Mesendoderm (in vitro differentiated cells): ENCODE measurements around the gene CYP2C9.

Experiments used
- DNase-seq: peaks from one replicate; pipeline ENCODE4 v3.0.0; 2013
- H2AK5ac ChIP-seq: 2 replicates; pipeline ENCODE4 v1.6.1; 2013; ENCODE audit warnings: low read length, inconsistent platforms
- H2BK120ac ChIP-seq: 2 replicates; pipeline ENCODE4 v1.6.1; 2013; ENCODE audit warnings: low read depth, mild to moderate bottlenecking, low read length, moderate library complexity, mixed read lengths
- H2BK15ac ChIP-seq: replicated peaks from 2 replicates; pipeline ENCODE4 v1.6.1; 2013; ENCODE audit warnings: low read depth, mild to moderate bottlenecking, moderate library complexity
- H2BK5ac ChIP-seq: 2 replicates; pipeline ENCODE4 v1.6.1; 2013; ENCODE audit warnings: low read length, inconsistent platforms
- H3K18ac ChIP-seq: 2 replicates; pipeline ENCODE4 v1.6.1; 2013; ENCODE audit warnings: mild to moderate bottlenecking, low read length, mixed read lengths
- H3K23ac ChIP-seq: one replicate; pipeline ENCODE4 v1.6.1; 2013; ENCODE audit warnings: low read length
- H3K27ac ChIP-seq: 2 replicates; pipeline ENCODE4 v1.5.1; 2013; ENCODE audit warnings: low read depth, mild to moderate bottlenecking, inconsistent platforms, low read length, moderate library complexity
- H3K27me3 ChIP-seq: 2 replicates; pipeline ENCODE4 v1.6.1; 2013; ENCODE audit warnings: low read length, control low read depth, mild to moderate bottlenecking, inconsistent platforms; ENCODE audit not compliant: insufficient read depth, poor library complexity
- H3K36me3 ChIP-seq: 2 replicates; pipeline ENCODE4 v1.6.1; 2013; ENCODE audit warnings: low read length, inconsistent platforms; ENCODE audit not compliant: control insufficient read depth, insufficient read depth
- H3K4ac ChIP-seq: one replicate; pipeline ENCODE4 v1.6.1; 2013; ENCODE audit warnings: low read depth, mild to moderate bottlenecking, low read length, moderate library complexity
- H3K4me1 ChIP-seq: 2 replicates; pipeline ENCODE4 v1.6.1; 2013; ENCODE audit warnings: low read depth, low read length, inconsistent platforms; ENCODE audit not compliant: control insufficient read depth
- H3K4me2 ChIP-seq: 2 replicates; pipeline ENCODE4 v1.6.1; 2013; ENCODE audit warnings: low read length
- H3K4me3 ChIP-seq: 2 replicates; pipeline ENCODE4 v1.5.1; 2013; ENCODE audit warnings: mild to moderate bottlenecking, low read length
- H3K56ac ChIP-seq: one replicate; pipeline ENCODE4 v1.6.1; 2013; ENCODE audit warnings: low read length
- H3K79me1 ChIP-seq: 2 replicates; pipeline ENCODE4 v1.6.1; 2013; ENCODE audit warnings: low read length, inconsistent platforms
- H3K79me2 ChIP-seq: 2 replicates; pipeline ENCODE4 v1.6.1; 2013; ENCODE audit warnings: mild to moderate bottlenecking, low read length; ENCODE audit not compliant: control insufficient read depth, insufficient read depth
- H3K9ac ChIP-seq: 2 replicates; pipeline ENCODE4 v1.6.1; 2013; ENCODE audit warnings: low read length, inconsistent platforms
- H4K5ac ChIP-seq: one replicate; pipeline ENCODE4 v1.6.1; 2013; ENCODE audit warnings: low read length
- H4K8ac ChIP-seq: one replicate; pipeline ENCODE4 v1.6.1; 2013; ENCODE audit warnings: low read depth, mild to moderate bottlenecking, control low read depth, low read length, moderate library complexity
- WGBS: extraction: QIAGEN DNeasy Blood & Tissue Kit; methylation state at CpG from one replicate; pipeline ENCODE4 v1.1.7; 2013; ENCODE audit warnings: low lambda C conversion rate, missing lambda C conversion rate; ENCODE audit not compliant: insufficient coverage; ENCODE audit errors: extremely low coverage; 5-methylcytosine and 5-hydroxymethylcytosine counted together

The CYP2C9 gene

DNA sequence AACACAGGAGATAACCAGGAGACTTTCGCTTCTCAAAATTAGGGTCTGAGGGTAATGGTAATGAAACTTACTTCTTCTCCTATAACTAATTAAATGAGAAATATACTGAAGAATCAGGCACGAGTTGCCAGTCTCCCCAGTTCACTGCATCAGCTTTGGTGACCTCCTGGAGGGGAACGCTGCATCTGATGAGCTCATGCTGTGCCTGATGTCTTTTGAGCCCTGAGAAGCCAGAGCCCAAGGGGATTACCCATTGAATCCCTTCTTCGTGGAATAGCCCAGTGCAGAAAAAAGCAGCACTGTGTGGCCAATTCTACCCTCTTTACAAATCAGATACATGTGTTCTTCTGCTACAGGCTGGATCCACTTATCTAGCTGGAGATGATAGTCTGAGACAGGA is 45.1 kb downstream of the CYP2C9 start:
- WGBS = no CpG with 5 or more reads among the region's 4 CpGs

DNA sequence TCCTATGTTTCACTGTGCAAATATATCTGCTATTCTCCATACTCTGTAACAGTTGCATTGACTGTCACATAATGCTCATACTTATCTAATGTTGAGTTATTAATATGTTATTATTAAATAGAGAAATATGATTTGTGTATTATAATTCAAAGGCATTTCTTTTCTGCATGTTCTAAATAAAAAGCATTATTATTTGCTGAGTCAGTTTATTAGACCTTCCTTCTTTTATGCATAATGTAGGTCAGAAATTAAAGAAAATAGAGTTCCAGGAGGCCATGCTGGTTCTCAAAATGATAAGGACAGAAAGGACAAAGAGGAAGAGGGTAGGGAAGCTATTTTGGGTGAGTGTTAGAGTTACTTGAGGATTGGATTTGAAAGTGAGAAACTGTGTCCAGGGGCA is 50.7 kb downstream of the CYP2C9 start:
- Histone ChIP-seq H3K9ac (no peak overlapping the region), H3K18ac (no peak overlapping the region), H3K27me3 (no peaks in the 10 kb centered on the region), H3K4me1 (no peaks in the 10 kb centered on the region), H3K4ac (no peak overlapping the region), H2BK15ac (no peak overlapping the region), H3K4me3 (no peak overlapping the region), H3K27ac (no peak overlapping the region), H3K56ac (no peak overlapping the region), H2BK5ac (no peak overlapping the region), H4K8ac (no peak overlapping the region), H3K79me2 (no peaks in the 10 kb centered on the region), H3K36me3 (no peaks in the 10 kb centered on the region), H4K5ac (no peak overlapping the region), H3K23ac (no peak overlapping the region), H3K4me2 (no peak overlapping the region), H3K79me1 (no peaks in the 10 kb centered on the region), H2BK120ac (no peak overlapping the region), H2AK5ac (no peak overlapping the region)
- DNase-seq = no peak

More for the DNA sequence above, 45.1 kb downstream of the CYP2C9 start:
- no peak overlapping the region for H3K4me3 ChIP-seq
- no peak overlapping the region for H3K23ac ChIP-seq
- H4K5ac ChIP-seq = no peak overlapping the region
- H3K27me3 ChIP-seq = no peaks in the 10 kb centered on the region
- DNase-seq = no peak
- no peak overlapping the region for H2BK120ac ChIP-seq
- H3K79me2 ChIP-seq = no peaks in the 10 kb centered on the region
- no peaks in the 10 kb centered on the region for H3K4me1 ChIP-seq
- H3K36me3 ChIP-seq = no peaks in the 10 kb centered on the region
- H3K9ac ChIP-seq = no peak overlapping the region
- no peak overlapping the region for H3K56ac ChIP-seq
- H3K18ac ChIP-seq = no peak overlapping the region
- no peak overlapping the region for H3K4me2 ChIP-seq
- no peak overlapping the region for H2AK5ac ChIP-seq
- H4K8ac ChIP-seq = no peak overlapping the region
- H3K4ac ChIP-seq = no peak overlapping the region
- H2BK5ac ChIP-seq = no peak overlapping the region
- no peak overlapping the region for H3K27ac ChIP-seq
- H2BK15ac ChIP-seq = no peak overlapping the region
- no peaks in the 10 kb centered on the region for H3K79me1 ChIP-seq

DNA sequence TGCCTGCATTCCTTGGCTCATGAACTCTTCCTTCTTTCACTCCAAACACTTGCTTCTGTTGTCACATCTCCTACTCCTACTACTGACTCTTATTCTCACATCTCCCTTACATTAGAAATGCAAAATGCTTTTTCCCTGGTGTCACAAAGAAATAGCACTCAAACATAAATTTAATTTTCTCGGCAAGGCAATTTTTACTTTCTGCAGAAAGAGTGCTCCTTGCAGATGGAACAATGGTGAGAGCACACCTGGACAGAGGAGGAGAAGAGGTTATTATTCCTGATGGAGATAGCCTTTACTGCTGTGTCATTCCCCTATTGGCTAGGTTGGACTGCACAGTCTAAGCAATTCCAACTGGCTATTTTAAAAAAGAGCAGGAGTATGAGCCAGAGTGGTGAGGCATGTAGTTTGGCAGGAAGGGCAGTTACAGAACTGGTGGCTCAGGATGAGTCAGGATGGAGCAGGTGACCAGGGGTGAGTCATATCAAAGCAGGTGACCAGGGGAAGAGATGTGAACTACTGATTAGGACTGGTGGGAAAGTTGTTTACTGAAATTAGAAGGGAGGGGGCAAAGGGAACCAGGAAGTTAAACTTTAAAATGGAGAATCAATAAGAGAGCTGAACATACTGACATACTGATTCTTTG is 52.9 kb downstream of the CYP2C9 start:
- no peaks in the 10 kb centered on the region for H3K36me3 ChIP-seq
- peak; percentile 28 for DNase-seq
- no peak overlapping the region for H2BK120ac ChIP-seq
- no peak overlapping the region for H3K56ac ChIP-seq
- WGBS = no CpG with 5 or more reads among the region's 1 CpG
- no peak overlapping the region for H3K27ac ChIP-seq
- H3K79me1 ChIP-seq = no peaks in the 10 kb centered on the region
- no peaks in the 10 kb centered on the region for H3K4me1 ChIP-seq
- no peak overlapping the region for H2BK15ac ChIP-seq
- no peak overlapping the region for H3K4me3 ChIP-seq
- no peak overlapping the region for H3K23ac ChIP-seq
- no peak overlapping the region for H2AK5ac ChIP-seq
- H4K5ac ChIP-seq = no peak overlapping the region
- no peak overlapping the region for H3K4ac ChIP-seq
- no peak overlapping the region for H3K18ac ChIP-seq
- H3K79me2 ChIP-seq = no peaks in the 10 kb centered on the region
- H4K8ac ChIP-seq = no peak overlapping the region
- H2BK5ac ChIP-seq = no peak overlapping the region
- no peaks in the 10 kb centered on the region for H3K27me3 ChIP-seq
- H3K4me2 ChIP-seq = no peak overlapping the region
- no peak overlapping the region for H3K9ac ChIP-seq

DNA sequence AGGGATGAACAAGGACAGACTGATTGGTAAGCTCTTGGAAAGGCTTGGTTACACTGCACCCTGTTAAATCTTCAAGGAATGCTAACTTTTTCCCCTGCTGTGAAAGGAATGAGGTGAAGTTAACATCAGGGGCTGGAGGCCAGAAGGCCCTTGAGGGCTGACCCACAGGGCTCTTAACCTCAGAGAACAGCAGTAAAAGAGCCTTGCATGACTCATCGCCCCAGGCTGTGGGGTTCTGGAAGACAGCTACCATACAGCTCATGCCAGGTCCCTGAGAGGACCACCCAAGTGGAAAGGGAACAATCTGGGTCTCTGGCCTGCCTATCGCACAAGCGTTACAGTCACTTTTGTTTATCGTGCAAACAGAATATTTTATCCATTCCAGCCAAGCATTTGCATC is 54.4 kb downstream of the CYP2C9 start:
- Histone ChIP-seq H3K27me3 (no peaks in the 10 kb centered on the region), H3K4me1 (no peaks in the 10 kb centered on the region), H2BK120ac (no peak overlapping the region), H2AK5ac (no peak overlapping the region), H3K56ac (no peak overlapping the region), H3K36me3 (no peaks in the 10 kb centered on the region), H3K79me2 (no peaks in the 10 kb centered on the region), H3K23ac (no peak overlapping the region), H3K4me2 (no peak overlapping the region), H3K4me3 (no peak overlapping the region), H3K27ac (no peak overlapping the region), H4K8ac (no peak overlapping the region), H2BK15ac (no peak overlapping the region), H3K79me1 (no peaks in the 10 kb centered on the region), H3K9ac (no peak overlapping the region), H2BK5ac (no peak overlapping the region), H4K5ac (no peak overlapping the region), H3K18ac (no peak overlapping the region), H3K4ac (no peak overlapping the region)
- no CpG with 5 or more reads among the region's 4 CpGs for WGBS
- peak; percentile 78 for DNase-seq

DNA sequence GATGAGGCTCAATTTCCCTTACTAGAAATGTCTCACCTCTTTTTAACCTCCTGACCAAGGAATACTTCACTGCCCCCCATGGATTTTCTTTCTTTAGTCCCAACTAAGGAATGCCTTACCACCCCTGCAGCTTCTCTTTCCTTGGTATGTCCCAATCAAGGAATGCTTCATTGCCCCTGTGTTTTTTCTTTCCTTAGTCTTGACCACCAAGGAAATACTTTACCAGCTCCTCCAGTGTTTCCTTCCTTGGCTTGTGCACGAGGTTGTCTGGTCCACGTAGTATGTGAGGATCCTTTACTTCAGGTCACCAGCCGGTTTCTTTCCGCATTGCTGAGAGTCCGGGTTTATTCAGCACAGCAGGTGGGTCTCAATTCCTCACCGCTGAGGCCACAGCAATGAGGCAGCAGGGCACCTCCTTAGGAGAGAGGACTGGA is 59.3 kb downstream of the CYP2C9 start:
- Histone ChIP-seq H3K79me2 (no peaks in the 10 kb centered on the region), H4K8ac (no peak overlapping the region), H3K56ac (no peak overlapping the region), H2BK15ac (no peak overlapping the region), H3K4me2 (no peak overlapping the region), H2BK5ac (no peak overlapping the region), H3K23ac (no peak overlapping the region), H2BK120ac (no peak overlapping the region), H3K18ac (no peak overlapping the region), H3K79me1 (no peaks in the 10 kb centered on the region), H3K4ac (no peak overlapping the region), H3K27me3 (no peaks in the 10 kb centered on the region), H3K9ac (no peak overlapping the region), H3K27ac (no peak overlapping the region), H2AK5ac (no peak overlapping the region), H3K4me1 (no peaks in the 10 kb centered on the region), H3K36me3 (no peaks in the 10 kb centered on the region), H4K5ac (no peak overlapping the region), H3K4me3 (no peak overlapping the region)
- no CpG with 5 or more reads among the region's 6 CpGs for WGBS
- DNase-seq = peak; percentile 81

DNA sequence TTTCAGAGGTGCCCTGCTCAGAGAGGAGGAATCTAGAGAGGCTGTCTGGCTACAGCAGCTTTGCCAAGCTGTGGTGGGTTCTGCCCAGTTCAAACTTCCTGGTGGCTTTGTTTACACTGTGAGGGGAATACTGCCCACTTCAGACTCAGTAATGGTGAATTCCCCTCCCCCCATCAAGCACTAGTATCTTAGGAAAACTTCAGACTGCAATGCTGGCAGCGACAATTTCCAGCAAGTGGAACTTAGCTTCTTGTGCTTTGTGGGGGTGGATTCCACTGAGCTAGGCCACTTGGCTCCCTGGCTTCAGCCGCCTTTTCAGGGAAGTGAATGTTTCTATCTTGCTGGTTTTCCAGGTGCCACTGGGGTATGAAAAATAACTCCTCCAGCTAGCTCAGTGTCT is 88.0 kb downstream of the CYP2C9 start:
- no peaks in the 10 kb centered on the region for H3K79me2 ChIP-seq
- no peak overlapping the region for H3K27ac ChIP-seq
- no peak overlapping the region for H2BK120ac ChIP-seq
- H3K4me3 ChIP-seq = no peak overlapping the region
- no peak overlapping the region for H3K56ac ChIP-seq
- no peaks in the 10 kb centered on the region for H3K27me3 ChIP-seq
- H2AK5ac ChIP-seq = no peak overlapping the region
- no peak overlapping the region for H3K18ac ChIP-seq
- H3K4ac ChIP-seq = no peak overlapping the region
- no peak overlapping the region for H3K23ac ChIP-seq
- H2BK15ac ChIP-seq = no peak overlapping the region
- H3K9ac ChIP-seq = no peak overlapping the region
- H3K36me3 ChIP-seq = no peaks in the 10 kb centered on the region
- WGBS = no CpG with 5 or more reads among the region's 2 CpGs
- no peaks in the 10 kb centered on the region for H3K4me1 ChIP-seq
- DNase-seq = no peak
- no peak overlapping the region for H4K5ac ChIP-seq
- H4K8ac ChIP-seq = no peak overlapping the region
- no peak overlapping the region for H3K4me2 ChIP-seq
- no peaks in the 10 kb centered on the region for H3K79me1 ChIP-seq
- H2BK5ac ChIP-seq = no peak overlapping the region
